ENCODE data around the gene EIF4H. TPM values are rescaled to one million over a fixed set of nuclear protein-coding genes. Genes with fewer than 3 reads are reported as not detected.

Gene EIF4H
- total and polyA plus RNA-seq, 2 experiments from 2014 or later = 228 to 305 TPM

- no peak overlapping the region for H3K4me3 ChIP-seq
- H3K27ac ChIP-seq = no peak overlapping the region
- in situ Hi-C loops (cut with MboI) = loop anchor here (25.0 kb wide), 1 partner anchor 162 kb away; no protein-coding TSS in a partner anchor
- H3K79me2 ChIP-seq (ENCODE audit: insufficient read depth) = no peaks in the 10 kb centered on the region
- H3F3A ChIP-seq (ENCODE audit: insufficient read depth) = no peaks in the 10 kb centered on the region
- no peak for DNase-seq
- no peak overlapping the region for H3K9ac ChIP-seq
- H3K4me1 ChIP-seq (ENCODE audit: insufficient read depth) = no peaks in the 10 kb centered on the region
- WGBS, 2 experiments (ENCODE audit: low coverage in 1 of 2, low lambda C conversion rate in 2 of 2, missing lambda C conversion rate in 2 of 2) = 90% methylated on average over 12 of the region's 12 CpGs
- H4K20me1 ChIP-seq (ENCODE audit: insufficient read depth) = no peaks in the 10 kb centered on the region
- H2AFZ ChIP-seq = no peak overlapping the region
- H3K9me3 ChIP-seq (ENCODE audit: low read depth) = no peaks in the 10 kb centered on the region
- TF ChIP-seq EZH2phosphoT487 (IDR thresholded peaks at IDR 0.05; ENCODE audit: insufficient read depth, low read depth) (no peak), EZH2 (IDR thresholded peaks at IDR 0.05; ENCODE audit: insufficient read depth, poor library complexity, severe bottlenecking) (no peak)
- H3K9me2 ChIP-seq (ENCODE audit: insufficient read depth) = no peaks in the 10 kb centered on the region
- H3K4me2 ChIP-seq (ENCODE audit: unreplicated experiment) = no peak overlapping the region
- no peaks in the 10 kb centered on the region for H3K36me3 ChIP-seq (ENCODE audit: low read depth)
- no peaks in the 10 kb centered on the region for H3K27me3 ChIP-seq (replicated peaks; ENCODE audit: insufficient read depth)
These were observed 51.2 kb downstream of the EIF4H start for GRCh38 chr7:74225400-74225799.

- Histone ChIP-seq H3K9me2 (ENCODE audit: insufficient read depth) (no peaks in the 10 kb centered on the region), H3K36me3 (ENCODE audit: low read depth) (no peaks in the 10 kb centered on the region), H2AFZ (no peak overlapping the region), H3K4me2 (ENCODE audit: unreplicated experiment) (no peak overlapping the region), H4K20me1 (ENCODE audit: insufficient read depth) (no peaks in the 10 kb centered on the region), H3F3A (ENCODE audit: insufficient read depth) (no peaks in the 10 kb centered on the region), H3K4me3 (no peak overlapping the region), H3K9me3 (ENCODE audit: low read depth) (no peaks in the 10 kb centered on the region), H3K4me1 (ENCODE audit: insufficient read depth) (no peaks in the 10 kb centered on the region), H3K27me3 (replicated peaks; ENCODE audit: insufficient read depth) (no peaks in the 10 kb centered on the region), H3K9ac (no peak overlapping the region), H3K27ac (no peak overlapping the region), H3K79me2 (ENCODE audit: insufficient read depth) (no peaks in the 10 kb centered on the region)
- DNase-seq = no peak
- TF ChIP-seq EZH2phosphoT487 (IDR thresholded peaks at IDR 0.05; ENCODE audit: insufficient read depth, low read depth) = no peak
- no peak for TF ChIP-seq EZH2 (IDR thresholded peaks at IDR 0.05; ENCODE audit: insufficient read depth, poor library complexity, severe bottlenecking)
- 84 to 91% methylated on average over 5 of the region's 5 CpGs for WGBS, 2 experiments (ENCODE audit: low coverage in 1 of 2, low lambda C conversion rate in 2 of 2, missing lambda C conversion rate in 2 of 2)
- in situ Hi-C loops (cut with MboI) = loop anchor here (25.0 kb wide), 1 partner anchor 161 kb away; no protein-coding TSS in a partner anchor
These were observed 52.5 kb downstream of the EIF4H start for GRCh38 chr7:74226633-74227032.

GRCh38 chr7:74228951-74229900 is 55.1 kb downstream of the EIF4H start:
- no peak for DNase-seq
- WGBS, 2 experiments (ENCODE audit: low coverage in 1 of 2, low lambda C conversion rate in 2 of 2, missing lambda C conversion rate in 2 of 2) = 90 to 93% methylated on average over 9 of the region's 9 CpGs
- no peak overlapping the region for H3K4me2 ChIP-seq (ENCODE audit: unreplicated experiment)
- H3K79me2 ChIP-seq (ENCODE audit: insufficient read depth) = no peaks in the 10 kb centered on the region
- no peak overlapping the region for H3K4me3 ChIP-seq
- H4K20me1 ChIP-seq (ENCODE audit: insufficient read depth) = no peaks in the 10 kb centered on the region
- H3K36me3 ChIP-seq (ENCODE audit: low read depth) = peaks cover 4% of the 10 kb centered on the region; the same call in 1 of the 2 replicates
- no peaks in the 10 kb centered on the region for H3K9me2 ChIP-seq (ENCODE audit: insufficient read depth)
- no peak overlapping the region for H2AFZ ChIP-seq
- TF ChIP-seq EZH2phosphoT487 (IDR thresholded peaks at IDR 0.05; ENCODE audit: insufficient read depth, low read depth) (no peak), EZH2 (IDR thresholded peaks at IDR 0.05; ENCODE audit: insufficient read depth, poor library complexity, severe bottlenecking) (no peak)
- no peak overlapping the region for H3K9ac ChIP-seq
- H3F3A ChIP-seq (ENCODE audit: insufficient read depth) = no peaks in the 10 kb centered on the region
- in situ Hi-C loops (cut with MboI) = loop anchor here (25.0 kb wide), 1 partner anchor 158 kb away; no protein-coding TSS in a partner anchor
- no peaks in the 10 kb centered on the region for H3K9me3 ChIP-seq (ENCODE audit: low read depth)
- no peaks in the 10 kb centered on the region for H3K4me1 ChIP-seq (ENCODE audit: insufficient read depth)
- no peaks in the 10 kb centered on the region for H3K27me3 ChIP-seq (replicated peaks; ENCODE audit: insufficient read depth)
- H3K27ac ChIP-seq = no peak overlapping the region

- H4K20me1 ChIP-seq (ENCODE audit: insufficient read depth) = no peaks in the 10 kb centered on the region
- WGBS, 2 experiments (ENCODE audit: low coverage in 1 of 2, low lambda C conversion rate in 2 of 2, missing lambda C conversion rate in 2 of 2) = 97 to 98% methylated on average over 15 of the region's 15 CpGs
- no peaks in the 10 kb centered on the region for H3K9me2 ChIP-seq (ENCODE audit: insufficient read depth)
- H3F3A ChIP-seq (ENCODE audit: insufficient read depth) = no peaks in the 10 kb centered on the region
- H3K79me2 ChIP-seq (ENCODE audit: insufficient read depth) = no peaks in the 10 kb centered on the region
- H3K4me3 ChIP-seq = no peak overlapping the region
- H3K9me3 ChIP-seq (ENCODE audit: low read depth) = no peaks in the 10 kb centered on the region
- H3K27ac ChIP-seq = no peak overlapping the region
- H3K4me2 ChIP-seq (ENCODE audit: unreplicated experiment) = no peak overlapping the region
- DNase-seq = no peak
- H3K27me3 ChIP-seq (replicated peaks; ENCODE audit: insufficient read depth) = no peaks in the 10 kb centered on the region
- H3K36me3 ChIP-seq (ENCODE audit: low read depth) = peaks cover 9% of the 10 kb centered on the region; the same call in 1 of the 2 replicates
- no peak overlapping the region for H2AFZ ChIP-seq
- H3K4me1 ChIP-seq (ENCODE audit: insufficient read depth) = no peaks in the 10 kb centered on the region
- in situ Hi-C loops (cut with MboI) = loop anchor here (25.0 kb wide), 1 partner anchor 157 kb away; no protein-coding TSS in a partner anchor
- no peak overlapping the region for H3K9ac ChIP-seq
- TF ChIP-seq EZH2 (IDR thresholded peaks at IDR 0.05; ENCODE audit: insufficient read depth, poor library complexity, severe bottlenecking) (no peak), EZH2phosphoT487 (IDR thresholded peaks at IDR 0.05; ENCODE audit: insufficient read depth, low read depth) (no peak)
These were observed 56.5 kb downstream of the EIF4H start for GRCh38 chr7:74230446-74231231.
